ENCODE data around the gene TTC14. TPM values are rescaled to one million over a fixed set of nuclear protein-coding genes. Genes with fewer than 3 reads are reported as not detected.
A peak's percentile ranks its signal among the peaks of the same experiment; 100 is the strongest.
"Not testable (repeated sequence)": the region's sequence is repeated elsewhere in the genome, so short reads cannot be mapped to it uniquely, and the experiment has no call there.

Gene TTC14
- polyA plus RNA-seq (ENCODE audit: insufficient read length in 4 of 4), result 100 to 1,000 TPM in 3 of 4 donors, 10 to 100 TPM in 1; 99.1 to 157 (median 112) TPM

- peak; percentile 69 to 82 (median 76) for DNase-seq (ENCODE audit: low read depth in 4 of 4, low spot score in 2 of 4)
These were observed at the start of gene TTC14 for GRCh38 chr3:180601688-180602666. TSS of gene TTC14 (plus strand) at chr3:180602163. CDS start at chr3:180602262, 99 bp downstream.

- no peak for DNase-seq (ENCODE audit: low read depth in 4 of 4, low spot score in 2 of 4)
These were observed 38.6 kb upstream of the TTC14 start for GRCh38 chr3:180563406-180563805.

- DNase-seq (ENCODE audit: low read depth in 4 of 4, low spot score in 2 of 4), result no peak
These were observed 37.3 kb upstream of the TTC14 start for GRCh38 chr3:180564676-180565075.

GRCh38 chr3:180570238-180570637 lies 31.7 kb upstream of the TTC14 start:
- no peak for DNase-seq (ENCODE audit: low read depth in 4 of 4, low spot score in 2 of 4)

GRCh38 chr3:180571831-180572598 lies 29.9 kb upstream of the TTC14 start:
- no peak for DNase-seq (ENCODE audit: low read depth in 4 of 4, low spot score in 2 of 4)

- DNase-seq (ENCODE audit: low read depth in 4 of 4, low spot score in 2 of 4), result no peak
These were observed 26.4 kb upstream of the TTC14 start for GRCh38 chr3:180575571-180575970.

- no peak for DNase-seq (ENCODE audit: low read depth in 4 of 4, low spot score in 2 of 4)
These were observed 21.0 kb upstream of the TTC14 start for GRCh38 chr3:180580934-180581333.

- no peak for DNase-seq (ENCODE audit: low read depth in 4 of 4, low spot score in 2 of 4)
These were observed 11.6 kb upstream of the TTC14 start for GRCh38 chr3:180590396-180590795.

GRCh38 chr3:180593631-180594030 lies 8.3 kb upstream of the TTC14 start:
- DNase-seq (ENCODE audit: low read depth in 4 of 4, low spot score in 2 of 4), result not testable (repeated sequence)

- no peak for DNase-seq (ENCODE audit: low read depth in 4 of 4, low spot score in 2 of 4)
These were observed 7.1 kb upstream of the TTC14 start for GRCh38 chr3:180594631-180595558.

- DNase-seq (ENCODE audit: low read depth in 4 of 4, low spot score in 2 of 4), result no peak
These were observed 6.4 kb upstream of the TTC14 start for GRCh38 chr3:180595559-180595935.

- no peak for DNase-seq (ENCODE audit: low read depth in 4 of 4, low spot score in 2 of 4)
These were observed 1.5 kb upstream of the TTC14 start for GRCh38 chr3:180600473-180600872.

- DNase-seq (ENCODE audit: low read depth in 4 of 4, low spot score in 2 of 4), result no peak
These were observed 9.0 kb downstream of the TTC14 start for GRCh38 chr3:180611006-180611405.

GRCh38 chr3:180612364-180612763 lies 10.4 kb downstream of the TTC14 start:
- no peak for DNase-seq (ENCODE audit: low read depth in 4 of 4, low spot score in 2 of 4)

GRCh38 chr3:180615954-180616353 lies 14.0 kb downstream of the TTC14 start:
- DNase-seq (ENCODE audit: low read depth in 4 of 4, low spot score in 2 of 4), result no peak

- DNase-seq (ENCODE audit: low read depth in 4 of 4, low spot score in 2 of 4), result no peak
These were observed 15.1 kb downstream of the TTC14 start for GRCh38 chr3:180617049-180617448.

- not testable (repeated sequence) for DNase-seq (ENCODE audit: low read depth in 4 of 4, low spot score in 2 of 4)
These were observed 16.6 kb downstream of the TTC14 start for GRCh38 chr3:180618563-180618962.

GRCh38 chr3:180619723-180620122 lies 17.8 kb downstream of the TTC14 start:
- DNase-seq (ENCODE audit: low read depth in 4 of 4, low spot score in 2 of 4), result no peak

GRCh38 chr3:180624714-180625113 lies 22.8 kb downstream of the TTC14 start:
- no peak for DNase-seq (ENCODE audit: low read depth in 4 of 4, low spot score in 2 of 4)

- DNase-seq (ENCODE audit: low read depth in 4 of 4, low spot score in 2 of 4), result no peak
These were observed 24.9 kb downstream of the TTC14 start for GRCh38 chr3:180626844-180627243.
